Anterior cingulate cortex (tissue), 58 donors: ENCODE results near the gene C4orf33.
"Not testable (repeated sequence)": the region's sequence is repeated elsewhere in the genome, so short reads cannot be mapped to it uniquely, and the experiment has no call there.

Source experiments
- DNase-seq, 58 donors: peaks; one replicate each; lab custom pipeline; 2025; lab: John Stamatoyannopoulos, UW

C4orf33 gene, protein sequence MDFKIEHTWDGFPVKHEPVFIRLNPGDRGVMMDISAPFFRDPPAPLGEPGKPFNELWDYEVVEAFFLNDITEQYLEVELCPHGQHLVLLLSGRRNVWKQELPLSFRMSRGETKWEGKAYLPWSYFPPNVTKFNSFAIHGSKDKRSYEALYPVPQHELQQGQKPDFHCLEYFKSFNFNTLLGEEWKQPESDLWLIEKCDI

GRCh38 chr4:129095811-129096454 is at the start of gene C4orf33:
C4orf33 (plus strand) TSS chr4:129096152; CDS start chr4:129102611, 6,459 bp downstream.
- DNase-seq: peak in 49 of 58 donors; percentile 3 to 75 (median 29)

GRCh38 chr4:129059028-129059427 is 36.9 kb upstream of the C4orf33 start:
- DNase-seq: no peak

- DNase-seq: no peak
Observed at GRCh38 chr4:129062580-129062979, 33.4 kb upstream of the C4orf33 start.

- DNase-seq: no peak
Observed at GRCh38 chr4:129063640-129064039, 32.3 kb upstream of the C4orf33 start.

- DNase-seq: no peak
Observed at GRCh38 chr4:129064717-129065116, 31.2 kb upstream of the C4orf33 start.

DNA sequence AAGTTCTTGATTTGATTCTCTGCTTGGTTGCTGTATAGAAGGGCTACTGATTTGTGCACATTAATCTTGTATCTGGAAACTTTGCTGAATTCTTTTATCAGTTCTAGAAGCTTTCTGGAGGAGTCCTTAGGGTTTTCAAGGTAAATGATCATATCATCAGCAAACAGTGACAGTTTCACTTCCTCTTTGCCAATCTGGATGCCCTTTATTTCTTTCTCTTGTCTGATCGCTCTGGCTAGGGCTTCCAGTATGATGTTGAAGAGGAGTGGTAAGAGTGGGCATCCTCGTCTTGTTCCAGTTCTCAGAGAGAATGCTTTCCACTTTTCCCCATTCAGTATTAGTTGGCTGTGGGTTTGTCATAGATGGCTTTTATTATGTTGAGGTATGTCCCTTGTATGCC is 26.4 kb upstream of the C4orf33 start:
- DNase-seq: not testable (repeated sequence)

DNA sequence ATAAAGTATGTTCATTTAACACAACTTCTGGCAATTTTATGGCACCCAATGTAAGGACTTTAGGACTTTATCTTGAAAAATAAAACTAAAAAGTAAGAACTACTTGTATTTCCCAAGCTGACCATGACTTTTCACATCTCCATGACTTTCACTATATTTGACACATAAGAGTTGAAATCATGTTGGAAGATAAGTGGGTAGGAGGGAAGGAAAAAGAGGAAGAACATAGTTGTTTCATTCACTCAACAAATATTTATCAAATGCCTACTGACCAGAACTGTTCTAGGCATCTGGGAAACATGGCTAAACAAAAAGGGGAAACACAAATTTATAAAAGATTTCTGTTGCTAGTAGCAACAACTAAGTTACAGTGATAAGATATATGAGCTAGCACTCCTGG is 18.6 kb upstream of the C4orf33 start:
- DNase-seq: no peak

DNA sequence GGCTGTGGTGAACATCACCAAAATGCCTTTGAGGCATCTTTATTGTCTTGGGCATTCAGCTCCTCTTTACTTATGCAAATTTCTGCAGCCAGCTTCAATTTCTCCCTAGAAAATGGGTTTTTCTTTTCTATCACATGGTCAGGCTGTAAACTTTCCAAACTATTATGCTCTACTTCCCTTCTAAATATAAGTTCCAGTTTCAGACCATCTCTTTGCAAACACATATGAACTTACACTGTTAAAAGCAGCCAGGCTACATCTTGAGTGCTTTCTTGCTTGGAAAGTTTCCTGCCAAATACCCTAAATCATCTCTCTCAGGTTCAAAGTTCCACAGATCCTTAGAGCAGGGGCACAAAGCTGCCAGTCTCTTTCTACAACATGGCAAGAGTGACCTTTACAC is 15.8 kb upstream of the C4orf33 start:
- no peak for DNase-seq

DNA sequence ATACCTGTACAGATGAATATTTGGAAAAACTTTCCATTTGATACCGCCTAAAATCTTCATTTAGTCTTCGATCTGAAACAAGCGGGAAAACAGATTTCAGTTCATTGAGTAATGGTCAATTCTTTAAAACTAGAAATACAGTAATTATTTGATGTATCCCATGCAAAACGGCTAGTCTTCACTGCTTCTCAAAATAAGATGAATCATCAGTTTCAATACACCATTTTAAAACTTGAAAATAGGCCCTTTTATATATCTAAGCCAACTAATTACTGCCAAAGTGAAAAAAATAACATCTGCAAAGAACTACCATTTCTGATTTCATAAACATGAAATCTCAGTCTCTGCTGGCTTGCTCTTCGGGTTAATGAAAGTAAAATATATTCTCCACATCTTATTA is 13.7 kb upstream of the C4orf33 start:
- no peak for DNase-seq

GRCh38 chr4:129085472-129085871 is 10.5 kb upstream of the C4orf33 start:
- no peak for DNase-seq

DNA sequence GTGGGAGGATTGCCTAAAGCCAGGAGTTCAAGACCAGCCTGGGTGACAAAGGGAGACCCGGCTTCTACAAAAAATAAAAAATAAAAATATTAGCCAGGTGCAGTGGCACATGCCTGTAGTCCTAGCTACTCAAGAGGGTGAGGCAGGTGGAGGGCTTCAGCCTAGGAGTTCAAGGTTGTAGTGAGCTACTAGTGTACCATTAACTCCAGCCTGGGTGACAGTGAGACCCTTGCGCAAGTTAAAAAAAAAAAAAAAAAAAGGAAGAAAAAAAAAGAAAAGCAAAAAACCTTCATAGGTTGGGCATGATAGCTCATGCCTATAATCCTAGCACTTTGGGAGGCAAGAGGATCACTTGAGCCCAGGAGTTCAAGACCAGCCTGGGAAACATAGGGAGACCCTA is 8.4 kb upstream of the C4orf33 start:
- DNase-seq: no peak

- peak in 1 of 58 donors; percentile 8 for DNase-seq
Observed at GRCh38 chr4:129092631-129093190, 3.2 kb upstream of the C4orf33 start.

GRCh38 chr4:129093191-129093920 is 2.6 kb upstream of the C4orf33 start, which contains the start of gene SCLT1:
SCLT1 (minus strand) TSS chr4:129093539; CDS start chr4:129093103, 436 bp downstream.
- DNase-seq: peak; percentile 53 to 99 (median 94)

GRCh38 chr4:129094347-129094746 is 1.6 kb upstream of the C4orf33 start:
- DNase-seq: no peak

- no peak for DNase-seq
Observed at GRCh38 chr4:129098531-129099001, 2.6 kb downstream of the C4orf33 start.

- DNase-seq: no peak
Observed at GRCh38 chr4:129109965-129110824, 14.2 kb downstream of the C4orf33 start.

- DNase-seq: no peak
Observed at GRCh38 chr4:129110931-129111330, 15.0 kb downstream of the C4orf33 start.

GRCh38 chr4:129111919-129112318 is 16.0 kb downstream of the C4orf33 start:
- no peak for DNase-seq

GRCh38 chr4:129113434-129113833 is 17.5 kb downstream of the C4orf33 start:
- no peak for DNase-seq

DNA sequence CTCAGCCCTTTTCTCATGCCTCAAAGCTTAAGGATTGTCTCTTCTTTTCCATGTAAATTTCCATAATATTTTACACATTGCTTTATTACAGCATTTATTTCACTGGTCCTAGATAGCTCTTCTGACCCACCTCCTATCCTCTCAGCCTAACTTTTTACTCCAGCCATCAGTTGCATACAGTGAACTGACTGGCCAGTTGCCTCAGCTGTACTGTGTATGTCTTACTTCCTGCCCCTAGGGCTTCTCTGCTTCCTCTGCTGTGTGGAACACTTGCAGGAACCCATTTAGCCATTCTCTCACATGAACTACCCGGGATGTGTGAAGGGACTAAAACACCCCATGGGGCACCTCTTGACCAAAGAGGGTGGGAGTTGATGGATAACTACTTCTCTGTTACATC is 18.0 kb downstream of the C4orf33 start:
- DNase-seq: no peak
